GM23248 (cell line): ENCODE measurements around the gene ANXA6.

ENCODE experiments used
- EZH2 ChIP-seq: fragments of 200-600 bp; sonication (generic); IDR thresholded peaks from 2 replicates; pipeline ENCODE4 v1.6.1; 2018; ENCODE audit warnings: antibody characterized with exemption, mild to moderate bottlenecking; ENCODE audit not compliant: insufficient read depth, poor library complexity, severe bottlenecking
- EZH2phosphoT487 ChIP-seq: fragments of 200-600 bp; sonication (generic); IDR thresholded peaks from 2 replicates; pipeline ENCODE4 v1.6.1; 2018; ENCODE audit warnings: antibody characterized with exemption, moderate library complexity, mild to moderate bottlenecking, low read depth; ENCODE audit not compliant: insufficient read depth

GRCh38 chr5:151076616-151077015 lies 81.0 kb downstream of the ANXA6 start:
- TF ChIP-seq EZH2, result no peak
- TF ChIP-seq EZH2phosphoT487, result no peak
